Keratinocyte (primary cell): Measurements from ENCODE around the gene ST3GAL5. TPM values are rescaled to one million over a fixed set of nuclear protein-coding genes. Genes with fewer than 3 reads are reported as not detected.
A peak's percentile ranks its signal among the peaks of the same experiment; 100 is the strongest.

Experiments
- DNase-seq: peaks from one replicate; pipeline ENCODE4 v3.0.0-alpha.2; 2011; ENCODE audit warnings: low read depth, missing footprints, low spot score
- FAIRE-seq: peaks from 2 replicates; lab custom pipeline; 2011; peaks lifted over from hg19 to GRCh38; lab: Jason Lieb, UNC
- H2AFZ ChIP-seq: 2 replicates; pipeline ENCODE4 v1.6.0; 2012; ENCODE audit warnings: low read length, control low read depth, inconsistent platforms; ENCODE audit not compliant: control insufficient read depth
- H3K27ac ChIP-seq: 2 replicates; pipeline ENCODE4 v1.5.1; 2011; ENCODE audit warnings: low read length; ENCODE audit not compliant: control insufficient read depth, insufficient read depth
- H3K27me3 ChIP-seq: 3 replicates; pipeline ENCODE4 v1.6.0; 2011; ENCODE audit warnings: low read length; ENCODE audit not compliant: control insufficient read depth, insufficient read depth; ENCODE audit errors: extremely low read depth
- H3K36me3 ChIP-seq, 2 experiments: 2 replicates in 1 of 2; 3 replicates in 1 of 2; pipeline ENCODE4 v1.5.1; 2011; ENCODE audit warnings: low read length in 2 of 2, mild to moderate bottlenecking in 1 of 2; ENCODE audit not compliant: control insufficient read depth in 2 of 2, insufficient read depth in 2 of 2; ENCODE audit errors: extremely low read depth in 1 of 2
- H3K4me1 ChIP-seq: 3 replicates; pipeline ENCODE4 v1.5.1; 2011; ENCODE audit warnings: low read length; ENCODE audit not compliant: control insufficient read depth, insufficient read depth; ENCODE audit errors: extremely low read depth
- H3K4me2 ChIP-seq: 3 replicates; pipeline ENCODE4 v1.6.0; 2011; ENCODE audit warnings: low read depth, low read length; ENCODE audit not compliant: control insufficient read depth, insufficient read depth; ENCODE audit errors: extremely low read depth
- H3K4me3 ChIP-seq, 3 experiments: fragments of 200-600 bp in 1 of 3; sonication (generic) in 1 of 3; 2 replicates in 2 of 3; 3 replicates in 1 of 3; pipeline ENCODE4 v1.5.1; 2011 to 2016; ENCODE audit warnings: low read length in 3 of 3, mild to moderate bottlenecking in 3 of 3, control low read depth in 2 of 3, inconsistent platforms in 1 of 3, low read depth in 1 of 3, mixed read lengths in 1 of 3, mixed run types in 1 of 3, moderate library complexity in 1 of 3; ENCODE audit not compliant: control insufficient read depth in 2 of 3, insufficient read depth in 2 of 3; ENCODE audit errors: extremely low read depth in 1 of 3
- H3K79me2 ChIP-seq: 2 replicates; pipeline ENCODE4 v1.6.0; 2012; ENCODE audit warnings: low read length; ENCODE audit not compliant: control insufficient read depth, insufficient read depth
- H3K9ac ChIP-seq: 3 replicates; pipeline ENCODE4 v1.6.0; 2011; ENCODE audit warnings: low read length; ENCODE audit not compliant: control insufficient read depth, insufficient read depth; ENCODE audit errors: extremely low read depth
- H3K9me1 ChIP-seq: 3 replicates; pipeline ENCODE4 v1.6.0; 2011; ENCODE audit warnings: low read length; ENCODE audit not compliant: control insufficient read depth, insufficient read depth; ENCODE audit errors: extremely low read depth
- H3K9me3 ChIP-seq: 2 replicates; pipeline ENCODE4 v1.5.1; 2012; ENCODE audit warnings: low read depth, low read length; ENCODE audit not compliant: control insufficient read depth
- H4K20me1 ChIP-seq: 3 replicates; pipeline ENCODE4 v1.6.0; 2011; ENCODE audit warnings: low read length; ENCODE audit not compliant: control insufficient read depth, insufficient read depth; ENCODE audit errors: extremely low read depth
- CTCF ChIP-seq, 3 experiments: IDR thresholded peaks in 1 of 3; conservative IDR thresholded peaks in 1 of 3; optimal IDR thresholded peaks in 1 of 3; 2 replicates in 2 of 3; 3 replicates in 1 of 3; pipeline versions ENCODE3 to v1.5.1; 2011; ENCODE audit warnings: low read length in 3 of 3, mild to moderate bottlenecking in 3 of 3, moderate library complexity in 2 of 3, control low read depth in 1 of 3, inconsistent platforms in 1 of 3; ENCODE audit not compliant: insufficient read depth in 2 of 3; ENCODE audit errors: extremely low read depth in 1 of 3
- EZH2 ChIP-seq: IDR thresholded peaks from one replicate; pipeline ENCODE4 v1.6.1; 2012; ENCODE audit warnings: inconsistent platforms, mild to moderate bottlenecking, low read length, moderate library complexity
- dilution Hi-C: fragments of 300-500 bp; cut with MboI; formaldehyde crosslinking; loops from one replicate; pipeline ENCODE4 v1.7.0; 2020; ENCODE audit warnings: low sequenced_read_pairs; ENCODE audit not compliant: extremely low pct_ligation_motif_present
- polyA minus RNA-seq, 3 experiments: library from RNA; depleted of rRNA, polyadenylated mRNA; stranded (reverse); fragments of >200 nt; gene quantifications; 1 replicate in 1 of 3; 2 replicates in 1 of 3; 3 replicates in 1 of 3; pipeline ENCODE4 v1.2.3, GENCODE V29; 2011
- polyA plus RNA-seq, 5 experiments: library from polyadenylated mRNA; depleted of rRNA in 3 of 5; stranded (reverse) in 3 of 5; stranded (forward) in 1 of 5; unstranded in 1 of 5; fragments of >200 nt; gene quantifications; 1 replicate in 1 of 5; 2 replicates in 3 of 5; 3 replicates in 1 of 5; pipeline versions ENCODE4 v1.2.1 to v1.2.3, GENCODE V29; 2011 to 2012; ENCODE audit warnings: missing spikeins in 2 of 5, low read depth in 1 of 5, low replicate concordance in 1 of 5

Gene ST3GAL5
- 29.7 to 43.5 TPM (median 39.7 TPM) in 3 replicates for polyA plus RNA-seq
- polyA plus RNA-seq (2011; ENCODE audit: low read depth), result 7.1 TPM
- 30.7 and 44.2 TPM in 2 replicates for polyA plus RNA-seq (2011; cell fraction: cytosol; rRNA removed)
- 49.3 and 50.8 TPM in 2 replicates for polyA plus RNA-seq (2011; cell fraction: nucleus; rRNA removed)
- 7.0 and 24.6 TPM in 2 replicates for polyA plus RNA-seq (2012; ENCODE audit: low replicate concordance)
- 16.0 to 43.2 TPM (median 26.8 TPM) in 3 replicates for polyA minus RNA-seq
- polyA minus RNA-seq (2011; cell fraction: cytosol; rRNA and poly(A)+ RNA removed), result 18.2 TPM
- polyA minus RNA-seq (2011; cell fraction: nucleus; rRNA and poly(A)+ RNA removed), result 19.0 and 37.9 TPM in 2 replicates

- TF ChIP-seq CTCF (optimal IDR thresholded peaks at IDR 0.05 in 1 of 3, IDR thresholded peaks at IDR 0.05 in 1 of 3, conservative IDR thresholded peaks at IDR 0.05 in 1 of 3; ENCODE audit: extremely low read depth in 1 of 3, insufficient read depth in 2 of 3, low read length in 3 of 3) (peak; percentile 48 to 79 (median 68)), EZH2 (no peak)
- H3K9me1 ChIP-seq, result peaks cover 6% of the 10 kb centered on the region
- no peaks in the 10 kb centered on the region for H4K20me1 ChIP-seq
- no peaks in the 10 kb centered on the region for H3K36me3 ChIP-seq
- peaks cover 39% of the 10 kb centered on the region for H3K79me2 ChIP-seq
- H3K27me3 ChIP-seq, result no peaks in the 10 kb centered on the region
- H3K9me3 ChIP-seq, result no peaks in the 10 kb centered on the region
- peak within 1 kb of the TSS; percentile 86 for H3K9ac ChIP-seq
- peak within 1 kb of the TSS; percentile 55 to 93 (median 83) for H3K4me3 ChIP-seq
- DNase-seq, result no peak
- dilution Hi-C loops, result no loop called here
- no peak for FAIRE-seq
- H2AFZ ChIP-seq, result peak within 1 kb of the TSS; percentile 85
- H3K27ac ChIP-seq, result peak within 1 kb of the TSS; percentile 89
- H3K4me1 ChIP-seq, result peaks cover 55% of the 10 kb centered on the region
- peak within 1 kb of the TSS; percentile 98 for H3K4me2 ChIP-seq
These were observed at the start of gene ST3GAL5 for GRCh38 chr2:85888684-85889626. Gene ST3GAL5, minus strand, starts transcription at chr2:85888990. Its CDS starts 85 bp downstream, at chr2:85888905.

GRCh38 chr2:85938456-85938855 is 49.7 kb upstream of the ST3GAL5 start:
- Histone ChIP-seq H3K9me1 (no peaks in the 10 kb centered on the region), H3K36me3 (no peaks in the 10 kb centered on the region), H3K4me1 (peaks cover 25% of the 10 kb centered on the region), H3K27me3 (no peaks in the 10 kb centered on the region), H3K27ac (no peak overlapping the region), H3K9ac (no peak overlapping the region), H3K79me2 (no peaks in the 10 kb centered on the region), H3K4me2 (no peak overlapping the region), H3K9me3 (peaks cover 2% of the 10 kb centered on the region), H2AFZ (no peak overlapping the region), H3K4me3 (no peak overlapping the region), H4K20me1 (no peaks in the 10 kb centered on the region)
- FAIRE-seq, result no peak
- dilution Hi-C loops, result no loop called here
- TF ChIP-seq EZH2, result no peak
- no peak for TF ChIP-seq CTCF (optimal IDR thresholded peaks at IDR 0.05 in 1 of 3, IDR thresholded peaks at IDR 0.05 in 1 of 3, conservative IDR thresholded peaks at IDR 0.05 in 1 of 3; ENCODE audit: extremely low read depth in 1 of 3, insufficient read depth in 2 of 3, low read length in 3 of 3)
- DNase-seq, result no peak
